Measurements from ENCODE around the gene EFTUD2. TPM values are rescaled to one million over a fixed set of nuclear protein-coding genes. Genes with fewer than 3 reads are reported as not detected.
A peak's percentile ranks its signal among the peaks of the same experiment; 100 is the strongest.

Gene EFTUD2
- total and polyA plus RNA-seq, 2 of the 8 experiments (the other 6 are each of a cell fraction or from before 2014, with no cell fraction given): 118 to 195 TPM

GRCh38 chr17:44892250-44892649 lies 7.0 kb downstream of the EFTUD2 start:
- Histone ChIP-seq H2BK12ac (ENCODE audit: low read depth, low read length) (no peak overlapping the region), H3K27ac (ENCODE audit: low read depth, low read length) (no peak overlapping the region), H3K9me3 (ENCODE audit: insufficient read depth in 2 of 2, low read depth in 1 of 2, low read length in 1 of 2) (no peaks in the 10 kb centered on the region), H2BK5ac (ENCODE audit: low read depth, low read length) (no peak overlapping the region), H3K36me3 (ENCODE audit: control insufficient read depth in 2 of 4, insufficient read depth in 4 of 4, low read length in 3 of 4) (peaks cover 2 to 28% (median 17%) of the 10 kb centered on the region in 4 experiments), H3K18ac (ENCODE audit: extremely low read depth, low read length) (no peak overlapping the region), H4K8ac (ENCODE audit: extremely low read depth, insufficient read depth, low read length) (no peak overlapping the region), H3K4me1 (replicated peaks in 1 of 4; ENCODE audit: control insufficient read depth in 3 of 4, insufficient read depth in 4 of 4, low read length in 3 of 4) (no peaks in the 10 kb centered on the region), H3K79me2 (ENCODE audit: control insufficient read depth in 1 of 2, insufficient read depth in 2 of 2, low read length in 2 of 2) (peaks cover 0 to 61% of the 10 kb centered on the region in 2 experiments; a peak in 3 of 4 replicates), H4K5ac (ENCODE audit: insufficient read length, low read depth, low read length) (no peak overlapping the region), H2BK20ac (ENCODE audit: low read length) (no peak overlapping the region), H2AK5ac (ENCODE audit: low read depth, low read length) (no peak overlapping the region), H3K4ac (replicated peaks; ENCODE audit: insufficient read length, low read depth, low read length) (no peak overlapping the region), H3K23ac (ENCODE audit: insufficient read length) (no peak overlapping the region), H3K9ac (replicated peaks in 1 of 4; ENCODE audit: extremely low read depth in 1 of 4, low read depth in 3 of 4, low read length in 3 of 4) (no peak overlapping the region), H2BK15ac (ENCODE audit: low read length) (no peak overlapping the region), H2AFZ (ENCODE audit: low read length) (no peak overlapping the region), H3K4me3 (ENCODE audit: extremely low read depth in 1 of 4, insufficient read depth in 2 of 4, low read depth in 3 of 4, low read length in 4 of 4) (no peak overlapping the region), H2BK120ac (replicated peaks; ENCODE audit: low read depth, low read length) (no peak overlapping the region), H3K79me1 (ENCODE audit: low read depth, low read length) (no peaks in the 10 kb centered on the region; the same call in 1 of the 2 replicates), H3K4me2 (ENCODE audit: insufficient read depth in 1 of 2, low read depth in 2 of 2, low read length in 2 of 2) (no peak overlapping the region), H3K14ac (ENCODE audit: insufficient read length) (no peak overlapping the region), H3K56ac (replicated peaks; ENCODE audit: insufficient read length, low read depth, low read length) (no peak overlapping the region), H4K91ac (replicated peaks; ENCODE audit: insufficient read length, low read length) (no peak overlapping the region), H3K23me2 (ENCODE audit: low read depth, low read length) (no peaks in the 10 kb centered on the region), H4K20me1 (replicated peaks in 1 of 2; ENCODE audit: control insufficient read depth in 1 of 2, insufficient read depth in 2 of 2, low read length in 2 of 2) (peaks cover 3 to 8% of the 10 kb centered on the region in 2 experiments), H3K27me3 (replicated peaks in 1 of 4; ENCODE audit: control insufficient read depth in 3 of 4, extremely low read depth in 1 of 4, insufficient read depth in 3 of 4, low read length in 3 of 4) (no peaks in the 10 kb centered on the region)
- POLR2A ChIA-PET (ENCODE audit: partially characterized antibody): interaction anchor here (0.7 kb wide), 1 partner anchor 15 kb away, joined by 3 read pairs; no protein-coding TSS in a partner anchor
- FAIRE-seq (no peak), DNase-seq (ENCODE audit: low read depth in 1 of 2, low spot score in 2 of 2) (no peak)
- TF ChIP-seq POU5F1 (IDR thresholded peaks at IDR 0.05; ENCODE audit: low read depth, low read length) (peak; percentile 50; the same call in 1 of the 2 replicates), NANOG (IDR thresholded peaks at IDR 0.05; ENCODE audit: insufficient read depth, low read depth, low read length, poor library complexity, severe bottlenecking) (peak; percentile 60), CHD2 (IDR thresholded peaks at IDR 0.05; ENCODE audit: low read length) (no peak)
- CTCF ChIA-PET (ENCODE audit: partially characterized antibody): interaction anchor here (0.6 to 1.8 kb wide), 4 partner anchors 19 to 1826 kb away, joined by 3 to 10 read pairs (median 4); no protein-coding TSS in a partner anchor
